Adrenal gland (tissue), 12 donors: ENCODE results near the gene XYLT1. TPM values are rescaled to one million over a fixed set of nuclear protein-coding genes. Genes with fewer than 3 reads are reported as not detected.

Experiments used
- DNase-seq, 7 donors: peaks; one replicate each; pipeline ENCODE4 v3.0.0-alpha.2; 2019 to 2020
- H3K27ac ChIP-seq, 5 donors: fragments of 200-600 bp; sonication (generic) in 4 of 5; 1 replicate in 3 of 5; 2 replicates in 2 of 5; pipeline versions ENCODE4 v1.5.1 to v1.8.0; 2016 to 2020; ENCODE audit warnings: mild to moderate bottlenecking in 1 of 5
- H3K27me3 ChIP-seq: fragments of 200-600 bp; 2 replicates; pipeline ENCODE4 v1.8.0; 2021
- H3K36me3 ChIP-seq, 2 donors: fragments of 200-600 bp; replicated peaks in 1 of 2; 1 replicate in 1 of 2; 2 replicates in 1 of 2; pipeline versions ENCODE4 v1.5.1 to v1.8.0; 2018 to 2022
- H3K4me1 ChIP-seq, 2 donors: fragments of 200-600 bp; replicated peaks in 1 of 2; 1 replicate in 1 of 2; 2 replicates in 1 of 2; pipeline versions ENCODE4 v1.5.1 to v1.8.0; 2018 to 2021
- H3K4me3 ChIP-seq, 4 donors: fragments of 200-600 bp; sonication (generic) in 3 of 4; one replicate each; pipeline ENCODE4 v1.5.1; 2016 to 2018
- H3K9me3 ChIP-seq, 3 donors: fragments of 200-600 bp; sonication (generic) in 1 of 3; replicated peaks in 1 of 3; 1 replicate in 2 of 3; 2 replicates in 1 of 3; pipeline versions ENCODE4 v1.5.1 to v1.8.0; 2016 to 2021
- POLR2A ChIP-seq, 2 donors: fragments of 450-650 bp; IDR thresholded peaks; one replicate each; pipeline ENCODE4 v1.6.1; 2017; ENCODE audit warnings: antibody characterized with exemption in 2 of 2, mild to moderate bottlenecking in 2 of 2, moderate library complexity in 1 of 2
- WGBS, 4 donors: extraction: QIAGEN DNeasy Blood & Tissue Kit in 2 of 4; methylation state at CpG; one replicate each; pipeline versions ENCODE4 v1.1.5 to v1.1.7; 2013 to 2017; 5-methylcytosine and 5-hydroxymethylcytosine counted together
- intact Hi-C, 2 donors: fragments of 100-400 bp; cut with DNase I; formaldehyde crosslinking; loops; one replicate each; pipeline versions ENCODE4 v1.14.1 to v1.15.0; 2022 to 2023
- polyA plus RNA-seq, 3 donors: library from polyadenylated mRNA; stranded (reverse); fragments of 200-250 nt in 2 of 3; fragments of 350-450 nt in 1 of 3; fragmentation: Illumina TruSeq in 1 of 3; extraction: RNeasy Lipid Tissue Mini Kit (QIAGEN cat#74804) in 1 of 3; gene quantifications; one replicate each; pipeline ENCODE4 v1.2.3, GENCODE V29; 2013 to 2014
- total RNA-seq, 9 donors: library from RNA; depleted of rRNA in 4 of 9; stranded (reverse); fragments of >200 nt in 4 of 9; fragments of 120-200 nt in 1 of 9; fragmentation: NEBNext Ultra II Directional in 1 of 9; extraction: Animal tissue kit (Norgen Biotek cat#: 25700) in 1 of 9; gene quantifications; one replicate each; pipeline versions ENCODE4 v1.1.0 to v1.2.4, GENCODE V29; 2013 to 2023
- TF ChIP-seq, protein P1 (sequence below), 6 experiments: fragments of 450-650 bp in 4 of 6; fragments of 200-600 bp in 2 of 6; sonication (generic) in 1 of 6; IDR thresholded peaks; 1 replicate in 5 of 6; 2 replicates in 1 of 6; pipeline versions ENCODE4 v1.5.1 to v1.8.0; 2016 to 2021; ENCODE audit warnings: antibody characterized with exemption in 6 of 6, mild to moderate bottlenecking in 2 of 6, moderate library complexity in 1 of 6
- donor health status: healthy with polysubstance abuse.
- donor health status: Bipolar disorder and iron deficiency.
- donor health status: DM: yes; HTN: yes; CAD: no.
- donor health status: DM: no; HTN: no; CAD: no.
- donor health status: DM: no; HTN: no; CAD: no.
- donor health status: DM: yes; HTN: yes; CAD: no.

XYLT1 gene
- total and polyA plus RNA-seq, 12 donors = 1.3 to 67.6 (median 16.8) TPM

- intact Hi-C loops = no loop called here
- H3K4me1 ChIP-seq = peaks cover 2 to 10% of the 10 kb centered on the region in 2 donors
- no peak overlapping the region for H3K4me3 ChIP-seq
- TF ChIP-seq POLR2A (IDR thresholded peaks at IDR 0.05) = no peak
- TF ChIP-seq, protein P1, sequence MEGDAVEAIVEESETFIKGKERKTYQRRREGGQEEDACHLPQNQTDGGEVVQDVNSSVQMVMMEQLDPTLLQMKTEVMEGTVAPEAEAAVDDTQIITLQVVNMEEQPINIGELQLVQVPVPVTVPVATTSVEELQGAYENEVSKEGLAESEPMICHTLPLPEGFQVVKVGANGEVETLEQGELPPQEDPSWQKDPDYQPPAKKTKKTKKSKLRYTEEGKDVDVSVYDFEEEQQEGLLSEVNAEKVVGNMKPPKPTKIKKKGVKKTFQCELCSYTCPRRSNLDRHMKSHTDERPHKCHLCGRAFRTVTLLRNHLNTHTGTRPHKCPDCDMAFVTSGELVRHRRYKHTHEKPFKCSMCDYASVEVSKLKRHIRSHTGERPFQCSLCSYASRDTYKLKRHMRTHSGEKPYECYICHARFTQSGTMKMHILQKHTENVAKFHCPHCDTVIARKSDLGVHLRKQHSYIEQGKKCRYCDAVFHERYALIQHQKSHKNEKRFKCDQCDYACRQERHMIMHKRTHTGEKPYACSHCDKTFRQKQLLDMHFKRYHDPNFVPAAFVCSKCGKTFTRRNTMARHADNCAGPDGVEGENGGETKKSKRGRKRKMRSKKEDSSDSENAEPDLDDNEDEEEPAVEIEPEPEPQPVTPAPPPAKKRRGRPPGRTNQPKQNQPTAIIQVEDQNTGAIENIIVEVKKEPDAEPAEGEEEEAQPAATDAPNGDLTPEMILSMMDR (IDR thresholded peaks at IDR 0.05) = no peak
- H3K36me3 ChIP-seq = no peaks in the 10 kb centered on the region
- no peaks in the 10 kb centered on the region for H3K27me3 ChIP-seq
- no peaks in the 10 kb centered on the region for H3K9me3 ChIP-seq
- H3K27ac ChIP-seq = no peak overlapping the region
- 72 to 94% (median 87%) methylated on average over 3 to 4 of the region's 4 CpGs for WGBS, 4 donors
- DNase-seq = no peak
Observed at GRCh38 chr16:17166095-17166494, 304.7 kb downstream of the XYLT1 start.

GRCh38 chr16:17162560-17162959 is 308.2 kb downstream of the XYLT1 start:
- Histone ChIP-seq H3K27ac (no peak overlapping the region), H3K4me3 (no peak overlapping the region), H3K9me3 (no peaks in the 10 kb centered on the region), H3K4me1 (no peaks in the 10 kb centered on the region), H3K27me3 (no peaks in the 10 kb centered on the region), H3K36me3 (no peaks in the 10 kb centered on the region)
- TF ChIP-seq, protein P1 (IDR thresholded peaks at IDR 0.05) = no peak
- no peak for TF ChIP-seq POLR2A (IDR thresholded peaks at IDR 0.05)
- DNase-seq = no peak
- WGBS, 4 donors = 91 to 94% (median 93%) methylated on average over 3 of the region's 3 CpGs
- intact Hi-C loops = no loop called here

GRCh38 chr16:17160920-17161431 is 309.8 kb downstream of the XYLT1 start:
- 76 to 90% (median 82%) methylated on average over 17 of the region's 17 CpGs for WGBS, 4 donors
- H3K4me1 ChIP-seq = no peaks in the 10 kb centered on the region
- DNase-seq = no peak
- H3K9me3 ChIP-seq = no peaks in the 10 kb centered on the region
- no peak for TF ChIP-seq POLR2A (IDR thresholded peaks at IDR 0.05)
- TF ChIP-seq, protein P1 (IDR thresholded peaks at IDR 0.05) = no peak
- H3K27me3 ChIP-seq = no peaks in the 10 kb centered on the region
- no peak overlapping the region for H3K27ac ChIP-seq
- H3K4me3 ChIP-seq = no peak overlapping the region
- H3K36me3 ChIP-seq = no peaks in the 10 kb centered on the region
- intact Hi-C loops = no loop called here

DNA sequence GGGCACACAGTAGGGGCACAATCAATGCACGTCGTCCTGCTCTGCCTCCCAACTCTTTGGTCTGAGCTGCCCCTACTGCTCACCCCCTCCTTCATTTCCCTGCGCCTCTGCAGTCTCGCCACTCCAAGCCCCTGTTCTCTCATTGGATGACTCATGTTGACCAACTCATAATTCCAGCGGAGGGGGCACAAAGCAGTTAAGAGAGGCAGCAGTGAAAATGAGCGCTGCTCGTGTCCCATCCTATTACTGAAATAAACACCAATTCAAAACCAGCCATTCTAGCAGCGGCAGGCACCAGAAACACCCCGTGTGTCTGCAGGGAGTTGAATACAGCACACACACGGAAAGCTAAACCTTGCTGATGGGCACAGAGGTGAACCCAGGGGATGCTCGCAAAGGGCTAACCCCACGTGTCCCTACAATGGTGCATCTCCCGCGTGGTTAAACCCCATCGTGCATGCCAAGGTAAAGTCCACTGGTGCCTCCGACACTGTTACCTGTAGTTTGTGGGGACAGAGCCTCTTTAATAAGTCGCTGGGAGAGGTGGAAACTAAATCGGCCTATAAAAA is 310.4 kb downstream of the XYLT1 start:
- Histone ChIP-seq H3K4me1 (no peaks in the 10 kb centered on the region), H3K4me3 (no peak overlapping the region), H3K9me3 (no peaks in the 10 kb centered on the region), H3K27me3 (no peaks in the 10 kb centered on the region), H3K36me3 (no peaks in the 10 kb centered on the region), H3K27ac (no peak overlapping the region)
- no peak for DNase-seq
- 71 to 84% (median 74%) methylated on average over 18 of the region's 18 CpGs for WGBS, 4 donors
- no peak for TF ChIP-seq POLR2A (IDR thresholded peaks at IDR 0.05)
- TF ChIP-seq, protein P1 (IDR thresholded peaks at IDR 0.05) = no peak
- intact Hi-C loops = no loop called here
